ENCODE results near the gene IL11RA.

Gene IL11RA

DNA sequence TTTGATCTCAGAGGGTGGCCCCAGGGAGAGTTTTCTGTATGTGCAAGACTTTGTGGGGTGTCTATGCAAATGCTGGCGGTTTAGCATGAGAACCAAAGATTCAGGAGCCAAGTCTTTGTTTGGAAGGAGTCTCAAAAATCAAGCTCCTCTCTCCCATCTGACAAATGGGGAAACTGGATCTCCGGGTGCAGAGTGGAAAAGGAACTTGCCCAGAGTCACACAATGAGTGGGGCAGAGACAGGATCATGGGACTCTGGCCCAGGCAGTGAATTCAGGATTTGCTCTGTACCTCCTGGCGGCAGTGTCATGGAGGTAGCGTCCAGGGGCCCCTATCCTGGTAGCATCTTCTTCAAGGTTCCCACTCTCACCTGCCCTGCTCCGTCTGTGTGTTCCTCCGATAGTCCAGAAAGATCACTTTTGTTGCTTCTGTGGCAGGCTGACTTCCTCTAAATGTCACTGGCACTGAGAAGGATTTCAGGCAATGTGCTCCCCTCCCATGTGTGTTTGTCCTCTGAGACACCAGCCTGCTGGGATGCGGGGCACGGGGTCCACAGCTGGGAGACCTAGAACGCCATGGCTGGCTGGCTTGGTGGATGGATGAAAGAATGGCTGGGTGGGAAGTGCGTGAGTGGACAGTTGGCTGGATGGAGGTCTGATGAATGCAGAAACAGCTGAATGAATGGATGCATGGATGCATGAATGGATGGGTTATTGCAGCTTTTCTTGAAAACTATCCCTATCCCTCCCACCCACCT lies 35.5 kb downstream of the IL11RA start:
- no peak for DNase-seq (ENCODE audit: low spot score)

DNA sequence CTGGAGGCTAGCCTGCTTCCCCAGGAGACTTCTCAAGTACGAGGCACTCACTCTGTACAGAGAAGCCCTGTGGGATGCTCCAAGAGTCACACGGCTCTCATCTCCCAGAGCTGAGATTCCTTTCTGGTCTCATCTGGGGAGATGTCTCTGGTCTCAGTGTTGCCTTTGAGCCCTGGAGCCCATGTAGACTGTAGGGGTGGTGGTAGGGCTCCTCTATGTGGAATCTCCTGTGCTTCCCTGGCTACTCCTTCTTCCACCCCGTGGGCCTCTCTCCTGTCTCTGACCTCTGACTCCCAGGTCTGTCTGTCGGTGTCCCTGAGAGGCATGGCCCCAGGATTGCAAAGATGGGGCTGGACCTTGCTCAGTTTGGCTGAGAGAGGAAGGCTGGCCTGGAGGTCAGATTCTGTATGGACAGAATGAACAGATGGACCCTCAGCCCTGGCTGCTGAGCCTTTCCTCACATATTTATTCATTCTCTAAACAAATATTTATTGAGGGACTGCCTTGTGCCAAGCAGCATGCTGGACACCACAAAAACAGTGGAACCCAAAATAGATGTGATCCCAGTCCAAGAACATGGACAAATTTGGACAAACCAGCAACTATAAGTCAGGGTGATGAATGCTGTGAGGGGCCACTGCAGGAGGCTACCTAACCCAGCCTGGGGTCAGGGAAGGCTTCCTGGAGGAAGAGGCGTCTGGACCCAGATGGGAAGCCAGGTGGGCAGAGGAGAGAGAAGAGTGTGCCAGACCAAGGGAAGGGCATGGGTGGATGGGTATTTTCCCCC lies 36.5 kb downstream of the IL11RA start:
- DNase-seq (ENCODE audit: low spot score) = no peak

- no peak for DNase-seq (ENCODE audit: low spot score)
Observed at GRCh38 chr9:34689116-34689470, 37.1 kb downstream of the IL11RA start.

DNA sequence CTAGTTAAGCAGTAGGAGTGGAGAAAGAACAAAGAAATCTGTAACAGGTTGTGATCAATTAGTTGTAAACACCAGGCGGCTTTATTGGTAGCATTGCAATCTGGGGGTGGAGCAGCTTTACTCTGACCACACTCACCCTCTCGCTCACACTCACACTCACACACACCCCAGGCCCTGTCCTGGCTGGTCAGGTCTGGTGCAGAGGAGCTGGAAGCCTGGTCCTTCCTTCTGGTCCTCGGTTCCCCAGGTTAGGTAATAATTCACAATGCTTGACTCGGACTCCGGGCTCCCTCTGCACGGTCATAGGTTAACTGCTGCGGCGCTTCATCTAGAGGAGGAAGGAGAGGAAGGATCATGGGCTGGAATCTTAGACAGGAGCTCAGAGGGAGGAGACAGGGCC lies 37.5 kb downstream of the IL11RA start:
- no peak for DNase-seq (ENCODE audit: low spot score)

- peak; percentile 11 for DNase-seq (ENCODE audit: low spot score)
Observed at GRCh38 chr9:34690983-34691935, 39.3 kb downstream of the IL11RA start, which contains the start of gene CCL19. Gene CCL19 (minus strand): TSS chr9:34691276. CDS start chr9:34691139, 137 bp downstream.

GRCh38 chr9:34691936-34692315 lies 39.9 kb downstream of the IL11RA start:
- DNase-seq (ENCODE audit: low spot score) = no peak

GRCh38 chr9:34693560-34693959 lies 41.6 kb downstream of the IL11RA start:
- DNase-seq (ENCODE audit: low spot score) = no peak

GRCh38 chr9:34694811-34695210 lies 42.8 kb downstream of the IL11RA start:
- no peak for DNase-seq (ENCODE audit: low spot score)

DNA sequence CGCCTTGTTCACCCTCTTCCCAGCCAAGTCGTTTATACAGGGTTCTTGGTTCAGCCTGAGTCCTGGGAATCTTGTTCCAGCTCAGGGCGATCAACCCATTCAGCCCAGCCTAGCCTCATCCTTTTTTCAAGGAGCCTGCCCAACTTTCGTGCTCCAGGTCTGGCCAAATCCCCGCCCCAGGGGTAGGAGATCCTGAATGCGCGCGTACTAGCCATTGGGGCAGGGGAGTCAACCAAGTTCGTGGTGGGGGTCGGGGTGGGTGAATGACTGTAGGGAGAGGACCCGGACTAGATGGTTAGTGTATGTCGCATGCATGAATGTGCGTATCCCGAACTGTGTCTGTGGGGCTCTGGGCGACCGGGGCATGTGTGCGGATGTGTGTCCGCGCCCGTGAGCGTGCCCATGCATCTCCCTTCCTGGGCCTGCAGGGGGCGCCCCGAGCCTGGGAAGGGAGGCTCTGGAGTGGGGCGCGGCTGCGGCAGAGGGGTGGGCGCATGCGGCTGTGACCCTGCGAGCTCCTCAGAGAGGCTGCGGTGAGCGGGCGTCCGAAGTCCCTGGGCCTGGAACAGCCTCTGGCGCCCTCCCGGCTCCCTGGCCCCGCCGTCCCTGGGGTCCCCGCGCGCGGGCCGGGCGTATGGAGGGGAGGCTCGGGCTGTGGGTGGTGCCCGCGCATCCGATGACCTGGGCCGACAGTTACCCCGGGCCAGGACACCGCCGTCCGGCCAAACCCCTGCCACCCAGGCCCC lies 49.2 kb downstream of the IL11RA start:
- peak; percentile 55 for DNase-seq (ENCODE audit: low spot score)

- DNase-seq (ENCODE audit: low spot score) = peak; percentile 78
Observed at GRCh38 chr9:34701769-34702736, 50.1 kb downstream of the IL11RA start.

DNA sequence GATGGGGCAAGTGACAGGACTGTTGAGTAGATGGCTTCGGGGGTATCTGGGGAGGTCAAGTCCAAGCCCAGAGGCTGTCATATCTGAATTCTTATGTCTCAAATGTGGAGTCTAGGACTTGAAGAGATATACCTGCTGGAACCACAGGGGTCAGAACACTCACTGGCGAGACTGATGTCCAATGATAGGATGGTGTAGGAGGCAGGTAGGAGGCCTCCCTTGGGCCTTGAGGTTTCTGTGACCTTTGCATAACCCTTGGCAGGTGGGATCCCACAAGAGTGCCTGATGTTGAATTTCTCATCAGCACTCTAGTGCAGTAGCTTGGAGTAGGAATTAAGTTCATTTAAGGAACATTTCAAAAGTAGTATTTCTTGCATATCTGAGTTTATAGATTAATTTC lies 55.1 kb downstream of the IL11RA start:
- no peak for DNase-seq (ENCODE audit: low spot score)

GRCh38 chr9:34709196-34709978 lies 57.4 kb downstream of the IL11RA start:
- no peak for DNase-seq (ENCODE audit: low spot score)

DNA sequence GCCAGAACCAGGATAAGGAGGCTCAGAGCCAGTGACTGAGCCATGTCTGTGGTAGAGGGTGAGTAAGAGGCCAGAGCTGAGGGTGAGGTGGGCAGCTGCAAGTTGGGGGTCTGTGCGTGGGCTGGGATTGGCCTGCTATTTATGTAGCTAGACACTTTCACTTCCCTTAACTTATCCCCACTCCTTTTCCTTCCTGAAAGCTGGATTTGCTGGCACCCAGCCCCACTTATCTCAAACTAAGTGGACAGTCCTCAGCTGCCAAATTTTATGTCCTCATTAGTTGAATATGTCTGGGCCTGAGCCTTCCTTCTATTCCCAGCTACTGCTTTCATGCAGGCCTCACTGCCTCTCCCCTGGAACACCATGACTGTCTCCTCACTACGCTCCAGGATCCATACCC lies 58.0 kb downstream of the IL11RA start, which contains the start of gene CCL21:
CCL21 (minus strand) TSS at position 114 of the 400 bp plus-strand sequence; CDS start at position 44, 70 bp downstream.
- no peak for DNase-seq (ENCODE audit: low spot score)

Measured in globus pallidus (tissue), 1 donor.